MG63 (cell line): ENCODE measurements around the gene MET. TPM values are rescaled to one million over a fixed set of nuclear protein-coding genes. Genes with fewer than 3 reads are reported as not detected.
A peak's percentile ranks its signal among the peaks of the same experiment; 100 is the strongest.
"Not testable (repeated sequence)": the region's sequence is repeated elsewhere in the genome, so short reads cannot be mapped to it uniquely, and the experiment has no call there.

Source experiments
- DNase-seq: peaks from one replicate; pipeline ENCODE4 v3.0.0-alpha.2; 2020
- H3K27me3 ChIP-seq: fragments of 250-450 bp; sonication (Bioruptor Pico); 2 replicates; pipeline ENCODE4 v1.5.1; 2020; ENCODE audit warnings: mild to moderate bottlenecking, moderate library complexity
- H3K36me3 ChIP-seq: fragments of 250-450 bp; sonication (Bioruptor Pico); 2 replicates; pipeline ENCODE4 v1.5.1; 2020; ENCODE audit warnings: mild to moderate bottlenecking, moderate library complexity
- H3K4me3 ChIP-seq: fragments of 250-450 bp; sonication (Bioruptor Pico); 2 replicates; pipeline ENCODE4 v1.5.1; 2020; ENCODE audit warnings: mild to moderate bottlenecking, moderate library complexity
- H3K9me3 ChIP-seq: fragments of 250-450 bp; sonication (Bioruptor Pico); 2 replicates; pipeline ENCODE4 v1.5.1; 2020; ENCODE audit warnings: mild to moderate bottlenecking, moderate library complexity
- total RNA-seq: library from RNA; depleted of rRNA; stranded (reverse); fragments of >200 nt; shearing (Covaris generic); gene quantifications from 2 replicates; pipeline ENCODE4 v1.2.3, GENCODE V29; 2014; ENCODE audit warnings: low replicate concordance; rRNA removed

The MET gene
- total RNA-seq, 1 experiment from 2014 or later: 46.7 TPM

DNA sequence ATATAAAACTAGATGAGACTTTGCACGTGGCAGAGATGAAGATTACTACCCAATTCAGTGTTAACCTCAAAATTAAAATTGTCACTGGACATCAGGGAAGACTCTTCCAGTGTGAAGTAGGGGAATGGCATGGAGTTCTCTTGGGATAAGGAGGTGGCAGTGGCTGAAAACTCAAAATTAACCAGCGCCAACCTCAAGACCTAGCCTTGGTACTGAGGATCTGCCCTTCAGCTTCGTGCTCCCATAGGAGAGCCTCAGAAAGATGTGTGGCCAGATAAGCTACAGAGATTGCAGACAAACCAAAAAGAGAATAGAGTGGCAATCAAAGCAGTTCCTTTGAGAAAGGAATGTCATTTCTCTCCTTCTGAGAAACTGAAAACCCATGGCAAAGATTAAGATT is 143.0 kb downstream of the MET start:
- Histone ChIP-seq H3K36me3 (no peaks in the 10 kb centered on the region), H3K9me3 (no peaks in the 10 kb centered on the region), H3K4me3 (no peak overlapping the region), H3K27me3 (no peaks in the 10 kb centered on the region)
- no peak for DNase-seq

DNA sequence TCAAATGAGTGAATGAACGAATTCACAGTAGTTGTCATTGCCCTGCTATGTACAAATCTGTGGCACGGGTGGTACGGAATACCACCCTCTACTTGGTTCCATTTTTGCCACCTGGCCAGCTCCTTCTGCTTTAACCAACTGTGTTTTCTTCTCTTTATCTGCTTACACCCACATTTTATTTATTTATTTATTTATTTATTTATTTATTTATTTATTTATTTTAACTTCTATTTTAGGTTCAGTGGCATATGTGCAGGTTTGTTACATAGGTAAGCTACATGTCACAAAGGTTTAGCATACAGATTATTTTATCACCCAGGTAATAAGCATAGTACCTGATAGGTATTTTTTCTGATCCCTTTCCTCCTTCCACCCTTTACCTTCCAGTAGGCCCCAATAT is 148.2 kb downstream of the MET start:
- Histone ChIP-seq H3K36me3 (no peaks in the 10 kb centered on the region), H3K9me3 (no peaks in the 10 kb centered on the region), H3K27me3 (no peaks in the 10 kb centered on the region), H3K4me3 (no peak overlapping the region)
- DNase-seq: no peak

DNA sequence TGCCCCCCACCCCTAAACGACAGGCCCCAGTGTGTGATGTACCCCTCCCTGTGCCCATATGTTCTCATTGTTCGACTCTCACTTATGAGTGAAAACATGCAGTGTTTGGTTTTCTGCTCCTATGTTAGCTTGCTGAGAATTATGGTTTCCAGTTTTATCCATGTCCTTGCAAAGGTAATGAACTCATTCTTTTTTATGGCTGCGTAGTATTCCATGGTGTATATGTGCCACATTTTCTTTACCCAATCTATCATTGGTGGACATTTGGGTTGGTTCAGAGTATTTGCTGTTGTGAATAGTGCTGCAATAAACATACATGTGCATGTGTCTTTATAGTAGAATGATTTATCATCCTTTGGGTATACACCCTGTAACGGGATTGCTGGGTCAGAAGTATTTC is 149.7 kb downstream of the MET start:
- H3K9me3 ChIP-seq, H3K27me3 ChIP-seq, DNase-seq, H3K36me3 ChIP-seq, H3K4me3 ChIP-seq: not testable (repeated sequence)

DNA sequence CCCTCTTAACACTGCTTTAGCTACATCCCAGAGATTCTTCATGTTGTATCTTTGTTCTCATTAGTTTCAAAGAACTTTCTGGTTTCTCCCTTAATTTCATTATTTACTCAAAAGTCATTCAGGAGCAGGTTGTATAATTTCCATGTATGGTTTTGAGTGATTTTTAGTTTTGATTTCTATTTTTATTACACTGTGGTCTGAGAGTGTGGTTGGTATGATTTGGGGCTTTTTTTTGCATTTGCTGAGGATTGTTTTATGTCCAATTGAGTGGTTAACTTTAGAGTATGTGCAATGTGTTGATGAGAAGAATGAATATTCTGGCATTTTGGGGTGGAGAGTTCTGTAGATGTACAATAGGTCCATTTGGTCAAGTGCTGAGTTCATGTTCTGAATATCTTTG is 152.5 kb downstream of the MET start:
- Histone ChIP-seq H3K27me3 (no peaks in the 10 kb centered on the region), H3K36me3 (no peaks in the 10 kb centered on the region), H3K4me3 (no peak overlapping the region), H3K9me3 (no peaks in the 10 kb centered on the region)
- no peak for DNase-seq

DNA sequence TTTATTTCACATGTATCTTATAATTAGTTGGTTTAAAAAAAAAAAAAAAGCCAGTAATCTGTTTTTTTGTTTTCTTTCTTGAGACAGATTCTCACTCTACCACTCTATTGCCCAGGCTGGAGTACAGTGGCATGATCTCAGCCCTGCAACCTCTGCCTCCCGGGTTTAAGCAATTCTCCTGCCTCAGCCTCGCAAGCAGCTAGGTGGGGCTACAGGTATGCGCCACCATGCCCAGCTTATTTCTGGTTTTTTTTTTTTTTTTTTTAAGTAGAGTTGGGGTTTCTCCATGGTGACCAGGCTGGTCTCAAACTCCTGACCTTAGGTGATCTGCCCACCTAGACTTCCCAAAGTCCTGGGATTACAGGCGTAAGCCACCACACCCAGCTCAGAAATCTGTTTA is 156.3 kb downstream of the MET start:
- DNase-seq: no peak
- Histone ChIP-seq H3K36me3 (no peaks in the 10 kb centered on the region), H3K9me3 (no peaks in the 10 kb centered on the region), H3K27me3 (no peaks in the 10 kb centered on the region), H3K4me3 (no peak overlapping the region)

DNA sequence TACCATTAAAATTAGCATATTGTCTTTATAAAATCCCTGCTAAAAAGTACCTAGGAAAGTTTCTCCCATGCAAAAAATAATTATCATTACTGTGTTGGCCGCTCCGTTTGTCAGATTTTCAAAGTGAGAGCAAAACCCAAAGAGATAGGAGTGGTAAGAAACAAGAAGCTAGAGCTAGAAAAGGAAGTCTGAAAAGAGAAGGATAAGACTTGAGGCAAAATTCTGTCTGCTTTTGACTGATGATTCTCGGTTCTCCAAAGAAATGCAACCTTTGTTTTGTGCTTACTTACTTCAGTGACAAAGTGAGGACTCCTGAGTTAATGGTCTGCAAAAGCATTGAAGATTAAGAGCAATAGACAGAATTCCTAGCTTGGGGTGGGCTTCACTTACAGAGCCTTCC is 157.0 kb downstream of the MET start:
- Histone ChIP-seq H3K27me3 (no peaks in the 10 kb centered on the region), H3K4me3 (no peak overlapping the region), H3K9me3 (no peaks in the 10 kb centered on the region), H3K36me3 (no peaks in the 10 kb centered on the region)
- DNase-seq: no peak

DNA sequence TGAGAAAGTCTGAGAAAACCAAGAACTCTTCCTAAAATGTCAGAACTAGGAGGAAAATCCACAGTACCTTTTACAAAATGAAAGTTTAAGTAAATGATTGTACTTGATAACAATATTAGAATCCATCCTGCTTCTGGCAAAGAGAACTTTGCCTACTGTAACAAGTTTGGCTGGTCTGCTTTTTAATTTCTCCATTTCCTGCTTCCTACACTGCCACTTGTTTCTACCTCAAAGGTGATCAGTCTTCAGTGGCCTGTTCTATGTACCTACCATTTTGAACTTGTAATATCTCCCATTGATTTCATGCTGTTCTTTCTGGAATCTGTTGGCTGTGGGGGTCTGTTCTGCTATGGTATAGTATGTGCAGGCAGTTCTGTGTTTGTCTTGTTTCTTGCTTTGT is 157.5 kb downstream of the MET start:
- Histone ChIP-seq H3K36me3 (no peaks in the 10 kb centered on the region), H3K27me3 (no peaks in the 10 kb centered on the region), H3K4me3 (no peak overlapping the region), H3K9me3 (no peaks in the 10 kb centered on the region)
- DNase-seq: no peak

DNA sequence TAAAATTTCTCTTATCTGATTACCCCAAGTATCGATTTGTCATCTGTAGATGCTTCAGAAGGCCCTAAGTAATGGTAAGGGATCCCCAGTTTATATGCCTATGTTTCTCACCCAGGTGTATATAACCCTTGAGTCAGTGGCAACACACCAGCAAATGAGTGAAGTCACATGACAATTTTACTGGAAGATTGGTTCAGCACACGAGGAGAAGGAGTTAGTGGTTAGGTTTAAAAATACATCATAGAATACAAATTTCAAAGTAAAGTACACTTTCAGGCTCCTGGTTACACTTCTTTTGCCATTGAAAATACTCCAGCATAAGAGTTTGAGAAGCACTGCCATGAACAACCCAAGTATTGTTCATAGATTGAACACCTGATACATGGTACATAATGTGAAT is 160.7 kb downstream of the MET start:
- DNase-seq: no peak
- H3K4me3 ChIP-seq: no peak overlapping the region
- no peaks in the 10 kb centered on the region for H3K36me3 ChIP-seq
- H3K9me3 ChIP-seq: no peaks in the 10 kb centered on the region
- no peaks in the 10 kb centered on the region for H3K27me3 ChIP-seq

DNA sequence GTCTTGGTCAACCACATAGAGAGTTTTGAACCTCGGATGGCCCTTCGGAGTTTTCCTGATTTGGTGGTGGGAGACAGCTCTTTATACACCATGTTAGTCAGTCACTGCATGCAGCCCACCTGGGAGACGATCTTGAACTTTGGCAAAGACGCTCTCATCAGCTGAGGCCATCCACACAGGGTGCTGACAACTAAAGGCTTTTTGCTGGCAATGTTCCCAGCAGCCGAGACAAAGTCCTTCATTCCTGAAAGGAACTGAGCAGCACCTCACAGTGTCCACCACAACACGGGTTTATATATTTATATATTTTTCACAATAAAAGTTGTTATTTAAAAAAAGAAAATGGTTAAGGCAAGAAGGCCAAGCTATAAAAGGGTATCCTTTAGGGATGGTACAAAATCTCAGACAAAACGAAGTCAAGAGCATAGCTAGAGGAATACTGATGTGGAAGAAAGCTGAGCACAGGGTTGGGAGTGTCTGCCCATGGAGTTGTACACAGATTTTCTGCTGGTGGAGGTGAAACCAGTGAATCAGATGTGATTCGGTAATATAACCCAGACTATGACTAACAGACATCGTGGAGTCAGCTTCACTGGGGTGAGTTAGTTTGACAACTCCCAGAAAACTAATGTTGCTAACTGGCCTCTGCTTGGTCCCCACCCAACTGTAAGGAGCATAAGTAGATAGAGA is 163.0 kb downstream of the MET start:
- H3K4me3 ChIP-seq: no peak overlapping the region
- H3K36me3 ChIP-seq: no peaks in the 10 kb centered on the region
- peak; percentile 21 for DNase-seq
- no peaks in the 10 kb centered on the region for H3K27me3 ChIP-seq
- no peaks in the 10 kb centered on the region for H3K9me3 ChIP-seq

DNA sequence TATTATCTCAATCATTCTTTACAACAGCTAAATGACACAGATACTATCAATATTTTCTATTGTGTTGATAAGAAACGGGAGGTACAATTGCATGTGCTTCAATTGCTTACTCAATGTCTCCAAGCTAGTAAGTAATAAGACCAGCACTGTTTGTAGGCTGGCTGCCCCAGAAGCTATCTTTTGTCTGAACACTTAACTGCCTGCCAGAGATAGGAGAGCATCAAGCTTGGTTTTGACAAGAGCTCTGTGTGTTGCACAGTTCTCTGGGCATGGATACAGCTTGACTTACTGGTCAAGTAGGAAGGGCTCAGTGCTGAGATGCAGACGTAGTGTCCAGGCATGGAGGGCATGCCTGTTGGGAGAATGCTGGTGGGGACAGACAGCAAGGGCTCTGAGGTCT is 164.1 kb downstream of the MET start:
- Histone ChIP-seq H3K27me3 (no peaks in the 10 kb centered on the region), H3K4me3 (no peak overlapping the region), H3K9me3 (no peaks in the 10 kb centered on the region), H3K36me3 (no peaks in the 10 kb centered on the region)
- DNase-seq: no peak

DNA sequence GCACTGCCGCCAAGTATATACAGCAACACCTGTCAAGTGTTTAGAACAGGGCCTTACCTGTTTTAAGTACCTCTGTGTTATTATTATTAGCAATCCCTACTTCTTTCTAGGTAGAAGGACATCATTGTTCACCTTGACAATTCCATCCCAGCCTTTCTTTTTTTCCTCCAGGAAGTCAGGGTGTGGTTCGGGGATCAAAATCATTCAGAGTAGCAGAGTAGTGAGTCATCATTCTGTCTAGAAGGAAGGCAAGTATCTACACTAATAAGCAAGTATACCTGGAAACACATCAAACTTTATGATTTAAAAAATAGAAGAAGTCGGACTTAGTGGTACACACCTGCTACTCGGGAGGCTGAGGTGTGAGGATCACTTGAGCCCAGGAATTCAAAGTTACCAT is 164.9 kb downstream of the MET start:
- DNase-seq: no peak

DNA sequence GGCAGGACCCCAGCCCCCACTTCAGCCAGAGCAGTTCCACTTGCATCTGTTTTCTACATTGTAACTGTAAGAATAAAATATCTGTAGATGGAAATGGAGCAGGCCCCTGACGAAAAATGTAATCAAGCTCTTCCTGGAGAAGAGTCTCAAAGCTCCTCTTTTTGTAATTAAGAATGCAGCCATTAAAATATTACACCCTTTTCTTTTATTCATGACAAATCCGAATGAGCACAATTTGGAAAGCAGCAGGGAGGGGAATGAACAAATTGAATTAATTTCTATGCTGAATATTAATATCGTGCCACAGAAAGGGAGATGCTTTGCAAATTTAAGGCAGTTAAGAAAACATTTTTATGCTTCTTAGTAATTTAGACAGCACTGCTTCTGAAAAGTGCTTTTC is 165.6 kb downstream of the MET start:
- Histone ChIP-seq H3K9me3 (no peaks in the 10 kb centered on the region), H3K36me3 (no peaks in the 10 kb centered on the region), H3K4me3 (no peak overlapping the region), H3K27me3 (no peaks in the 10 kb centered on the region)
- no peak for DNase-seq

More for the DNA sequence above, 164.9 kb downstream of the MET start:
- Histone ChIP-seq H3K27me3 (no peaks in the 10 kb centered on the region), H3K4me3 (no peak overlapping the region), H3K36me3 (no peaks in the 10 kb centered on the region), H3K9me3 (no peaks in the 10 kb centered on the region)

DNA sequence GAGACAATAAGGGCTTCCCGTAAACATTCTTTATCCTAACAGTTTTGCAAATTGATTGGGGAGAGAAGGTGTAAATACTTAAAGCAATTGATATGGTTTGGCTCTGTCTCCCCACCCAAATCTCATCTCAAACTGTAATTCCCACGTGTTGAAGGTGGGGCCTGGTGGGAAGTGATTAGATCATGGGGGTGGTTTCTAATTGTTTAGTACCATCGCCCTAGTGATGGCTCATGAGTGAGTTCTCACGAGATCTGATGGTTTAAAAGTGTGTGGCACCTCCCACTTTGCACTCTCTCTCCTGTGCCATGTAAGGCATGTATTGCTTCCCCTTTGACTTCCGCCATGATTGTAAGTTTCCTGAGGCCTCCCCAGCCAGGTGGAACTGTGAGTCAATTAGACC is 168.3 kb downstream of the MET start:
- H3K27me3 ChIP-seq: no peaks in the 10 kb centered on the region
- no peak overlapping the region for H3K4me3 ChIP-seq
- no peaks in the 10 kb centered on the region for H3K36me3 ChIP-seq
- H3K9me3 ChIP-seq: no peaks in the 10 kb centered on the region
- no peak for DNase-seq

DNA sequence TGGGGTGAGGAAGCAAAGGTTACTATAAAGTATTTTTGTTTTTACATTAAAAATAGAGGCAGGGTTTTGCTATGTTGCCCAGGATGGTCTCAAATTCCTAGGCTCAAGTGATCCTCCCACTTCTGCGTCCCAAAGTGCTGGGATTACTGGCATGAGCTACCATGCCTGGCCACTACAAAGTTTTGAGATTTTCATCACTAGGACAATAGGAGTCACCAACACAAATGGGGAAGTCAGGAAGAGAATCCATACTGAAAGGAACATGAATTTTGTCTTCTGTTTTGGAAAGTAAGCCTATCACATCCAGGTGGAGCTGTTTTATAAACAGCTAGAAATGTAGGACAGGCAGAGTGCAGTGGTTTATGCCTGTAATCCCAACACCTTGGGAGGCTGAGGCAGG is 170.4 kb downstream of the MET start:
- H3K36me3 ChIP-seq: no peaks in the 10 kb centered on the region
- no peak for DNase-seq
- no peaks in the 10 kb centered on the region for H3K9me3 ChIP-seq
- no peaks in the 10 kb centered on the region for H3K27me3 ChIP-seq
- H3K4me3 ChIP-seq: no peak overlapping the region

DNA sequence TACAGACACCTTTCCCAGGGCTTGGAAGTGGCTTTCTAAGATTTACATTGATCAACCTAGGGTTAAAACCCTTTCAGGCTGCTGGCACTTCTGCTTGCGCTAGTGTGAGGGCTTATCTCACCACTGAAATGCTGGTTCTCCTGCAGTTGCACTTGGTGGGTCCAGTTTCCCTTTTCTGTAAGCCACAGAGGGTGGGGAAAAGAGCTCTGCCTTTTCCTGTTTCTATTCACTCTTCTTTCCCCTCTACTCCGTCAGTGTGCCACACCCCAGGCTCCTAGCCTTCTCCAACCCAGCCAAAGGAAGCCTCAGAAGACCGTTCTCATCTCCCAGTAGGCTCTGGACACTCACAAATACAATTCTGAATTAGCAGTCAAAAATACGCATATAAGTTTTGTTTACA is 171.4 kb downstream of the MET start:
- Histone ChIP-seq H3K4me3 (no peak overlapping the region; the same call in 1 of the 2 replicates), H3K36me3 (no peaks in the 10 kb centered on the region), H3K9me3 (no peaks in the 10 kb centered on the region), H3K27me3 (no peaks in the 10 kb centered on the region)
- DNase-seq: no peak

Other genes starting within 250 kb of the MET start
- 55.9 and 58.1 TPM in 2 replicates for gene CAV2, start 172.5 kb upstream of the MET start, total RNA-seq
- gene CAV1, start 147.2 kb upstream of the MET start, total RNA-seq: 287 and 342 TPM in 2 replicates
- 104 and 168 TPM in 2 replicates for gene CAPZA2, start 190.4 kb downstream of the MET start, total RNA-seq